ENCODE data around the gene UNC119B.

UNC119B gene

DNA sequence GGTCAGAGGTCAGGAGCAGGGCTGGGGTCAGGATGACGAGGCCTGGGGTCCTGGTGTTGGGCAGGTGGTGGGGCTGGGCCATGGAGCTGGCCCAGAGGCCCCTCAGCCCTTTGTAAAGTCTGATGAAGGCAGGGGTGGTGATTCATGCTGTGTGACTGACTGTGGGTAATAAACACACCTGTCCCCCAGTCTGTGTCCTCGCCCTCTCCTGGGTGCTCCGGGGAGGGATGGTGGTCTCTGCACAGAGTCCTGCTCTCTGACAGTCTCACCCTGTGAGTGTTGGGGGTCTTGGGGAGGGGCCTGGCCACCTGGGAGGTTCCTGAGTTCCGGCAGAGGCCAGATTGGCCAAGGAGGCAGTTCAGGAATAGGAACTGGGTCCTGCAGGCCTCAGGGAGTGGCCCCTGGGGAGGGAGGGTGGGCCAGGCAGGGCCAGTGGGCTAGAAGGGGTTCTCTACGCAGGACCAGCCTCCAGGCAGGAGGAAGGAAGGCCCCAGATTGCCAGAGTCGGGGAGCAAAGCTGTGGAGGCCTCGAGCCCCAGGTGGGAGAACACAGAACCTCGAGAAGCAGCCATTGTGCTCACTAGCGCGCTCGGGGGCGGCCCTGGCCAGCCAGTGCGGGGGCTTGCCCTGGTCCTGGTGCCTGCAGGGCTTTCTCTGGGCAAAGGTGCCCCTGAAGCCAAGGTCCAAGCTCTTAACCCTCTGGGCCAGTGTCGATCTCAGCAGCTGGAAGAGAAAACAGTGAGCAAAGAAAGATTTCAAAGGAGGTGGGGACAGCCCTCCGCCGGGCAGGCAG, 29.8 kb downstream of the UNC119B start:
- no peak for DNase-seq (ENCODE audit: low read depth)

DNA sequence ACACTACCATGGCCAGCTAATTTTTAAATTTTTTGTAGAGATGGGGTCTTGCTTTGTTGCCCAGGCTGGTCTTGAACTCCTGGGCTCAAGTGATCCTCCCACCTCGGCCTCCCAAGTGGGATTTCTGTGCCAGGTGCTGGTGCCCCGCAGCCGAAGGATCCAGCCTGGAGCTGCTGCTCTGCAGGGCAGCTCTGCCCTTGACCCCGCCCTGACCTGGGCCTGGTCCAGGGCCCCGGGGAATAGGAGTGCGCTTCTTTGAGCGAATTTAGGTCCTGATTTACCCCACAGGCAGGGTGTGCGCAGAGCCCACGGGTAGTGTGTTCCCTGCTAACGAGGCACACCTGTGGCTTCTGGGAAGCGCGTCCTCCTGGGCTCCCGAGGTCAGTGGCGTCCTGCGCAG, 30.6 kb downstream of the UNC119B start:
- DNase-seq (ENCODE audit: low read depth) = no peak

DNA sequence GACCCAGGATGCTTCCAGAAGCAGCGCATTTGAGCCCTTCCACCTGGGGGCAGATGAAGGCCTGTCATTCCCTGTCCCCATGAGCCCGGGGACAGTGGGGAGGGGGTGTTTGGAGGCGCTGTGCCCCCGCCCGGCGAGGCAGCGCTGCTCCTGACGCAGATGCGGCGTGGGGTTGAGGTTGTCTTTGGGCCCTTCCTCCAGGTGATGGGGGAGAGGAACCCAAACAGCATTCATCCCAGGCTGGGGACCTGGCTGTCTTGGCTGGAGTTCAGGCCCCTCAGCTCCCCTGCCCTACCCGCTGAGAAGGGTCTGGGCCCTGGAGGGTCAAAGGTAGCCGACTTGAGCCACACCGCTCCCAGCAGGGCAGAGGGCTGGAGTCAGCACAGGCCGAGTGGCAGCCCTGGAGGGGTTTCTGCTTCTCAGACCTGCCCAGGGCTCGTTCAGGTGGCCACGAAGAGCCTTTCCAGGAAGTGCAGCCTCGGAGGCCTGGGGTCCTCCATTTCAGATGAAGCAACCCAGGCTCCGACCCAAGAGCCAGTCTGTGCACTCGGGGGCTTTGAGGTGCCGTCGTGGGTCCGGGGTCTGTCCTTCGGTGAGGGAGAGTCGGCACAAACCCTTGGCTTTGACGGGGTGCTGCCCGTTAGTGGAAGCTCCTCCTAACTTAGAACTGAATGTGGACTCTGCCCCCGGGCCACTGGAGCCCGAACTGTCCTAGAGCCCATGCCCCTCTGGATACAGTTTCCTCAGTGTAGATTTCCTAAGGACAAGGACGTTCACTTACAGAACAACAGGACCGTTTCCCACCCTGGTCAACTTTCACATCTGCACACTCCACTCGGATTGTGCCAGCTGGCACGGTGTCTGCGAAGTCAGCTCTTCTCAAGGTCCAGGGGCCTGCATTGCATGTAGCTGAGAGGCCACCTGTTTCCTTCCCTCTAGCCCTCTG, 31.5 kb downstream of the UNC119B start:
- DNase-seq (ENCODE audit: low read depth) = no peak

DNA sequence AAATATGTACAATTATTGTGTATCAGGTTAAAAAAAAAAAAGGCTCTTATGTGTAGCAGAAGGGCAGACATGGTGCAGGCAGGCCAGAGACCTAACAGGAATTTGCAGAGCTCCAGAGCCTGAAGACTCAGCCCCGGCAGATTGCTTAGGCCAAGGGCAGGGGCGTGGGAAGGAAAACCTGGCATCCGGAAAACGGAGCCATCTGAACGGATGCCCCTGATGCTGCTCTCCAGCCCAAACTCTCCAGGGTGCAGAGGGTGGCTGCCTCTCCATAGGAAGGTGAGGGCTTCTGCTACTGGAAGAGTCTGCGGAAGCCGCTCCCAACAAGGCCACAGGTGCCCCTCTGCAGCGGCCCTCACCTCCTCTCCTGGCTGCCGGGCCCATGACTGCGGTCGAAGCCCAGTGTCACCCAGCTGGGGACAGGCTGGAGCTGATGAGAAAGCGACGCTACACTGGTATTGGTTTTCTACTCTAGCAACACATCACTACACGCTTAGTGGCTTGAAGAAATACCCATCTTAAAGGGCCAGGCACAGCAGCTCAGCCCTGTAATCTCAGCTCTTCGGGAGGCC, 34.8 kb downstream of the UNC119B start:
- DNase-seq (ENCODE audit: low read depth) = no peak

DNA sequence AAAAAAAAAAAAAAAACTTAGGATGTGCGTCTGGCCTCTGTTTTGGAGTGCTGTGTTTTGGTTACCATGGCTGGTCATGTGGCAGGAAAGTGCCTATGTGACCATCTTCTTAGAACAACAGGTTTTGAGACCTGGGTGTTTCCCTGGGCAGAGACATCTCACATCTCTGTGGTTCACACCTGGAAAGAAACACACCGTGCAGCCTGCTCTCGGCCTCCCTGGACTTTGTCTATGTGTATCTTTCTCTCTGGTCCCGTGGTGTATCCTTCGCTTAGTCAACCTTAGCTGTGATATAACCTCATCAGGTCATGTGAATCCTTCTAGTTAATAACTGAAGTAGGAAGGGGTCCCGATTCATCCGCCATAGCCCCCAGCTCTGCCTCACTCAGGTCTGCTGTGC, 38.0 kb downstream of the UNC119B start:
- no peak for DNase-seq (ENCODE audit: low read depth)

DNA sequence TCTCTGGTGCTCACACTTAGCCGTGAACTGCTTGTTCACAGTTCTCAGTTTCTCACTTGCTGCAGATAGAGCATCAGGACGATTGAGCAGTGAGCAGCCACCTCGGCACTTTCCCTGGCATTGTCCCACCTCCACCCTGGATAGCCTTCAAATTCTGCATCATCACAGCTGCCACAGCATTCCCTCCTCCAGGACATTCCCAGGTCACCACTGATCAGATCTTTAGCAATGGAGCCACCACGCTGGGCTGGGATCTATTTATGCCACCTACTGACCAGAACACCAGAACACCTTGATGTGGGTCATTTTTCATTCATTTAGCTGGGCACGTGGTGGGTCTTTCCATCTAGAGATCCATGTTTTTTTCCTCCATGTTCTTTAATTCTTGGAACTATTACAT, 39.0 kb downstream of the UNC119B start:
- no peak for DNase-seq (ENCODE audit: low read depth)

DNA sequence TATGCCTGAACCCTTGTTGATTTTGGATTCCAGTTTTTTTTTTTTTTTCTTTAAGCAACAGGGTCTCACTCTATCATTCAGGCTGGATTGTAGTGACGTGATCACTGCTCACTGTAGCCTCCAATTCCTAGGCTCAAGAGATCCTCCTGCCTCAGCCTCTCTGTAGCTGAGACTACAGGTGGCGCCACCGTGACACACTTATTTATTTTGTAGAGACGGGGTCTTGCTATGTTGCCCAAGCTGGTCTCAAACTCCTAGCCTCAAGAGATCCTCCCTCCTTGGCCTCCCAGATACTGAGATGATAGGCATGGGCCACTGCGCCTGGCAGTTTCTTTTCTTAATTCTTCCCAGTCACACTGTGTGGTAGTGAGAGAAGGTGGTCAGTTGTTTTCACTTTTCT, 40.5 kb downstream of the UNC119B start:
- no peak for DNase-seq (ENCODE audit: low read depth)

DNA sequence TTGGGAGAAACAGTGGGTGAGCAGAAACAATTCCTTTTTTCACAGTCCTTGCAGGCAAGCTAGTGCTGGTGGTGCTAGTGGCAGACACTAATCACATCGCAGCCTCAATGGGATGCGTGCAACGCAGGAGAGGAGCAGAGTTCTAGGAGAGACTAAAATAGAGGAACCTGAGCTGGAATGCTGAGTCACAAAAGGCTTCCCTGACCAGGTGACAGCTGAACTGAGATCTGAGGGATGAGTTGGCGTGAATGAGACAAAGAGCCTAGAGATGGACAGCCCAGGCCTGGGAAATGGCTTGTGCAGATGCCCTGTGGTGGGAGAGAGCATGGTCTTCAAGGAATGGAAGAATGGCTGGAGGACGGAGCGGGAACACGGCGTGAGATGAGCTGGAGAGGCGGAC, 41.1 kb downstream of the UNC119B start:
- DNase-seq (ENCODE audit: low read depth) = no peak

DNA sequence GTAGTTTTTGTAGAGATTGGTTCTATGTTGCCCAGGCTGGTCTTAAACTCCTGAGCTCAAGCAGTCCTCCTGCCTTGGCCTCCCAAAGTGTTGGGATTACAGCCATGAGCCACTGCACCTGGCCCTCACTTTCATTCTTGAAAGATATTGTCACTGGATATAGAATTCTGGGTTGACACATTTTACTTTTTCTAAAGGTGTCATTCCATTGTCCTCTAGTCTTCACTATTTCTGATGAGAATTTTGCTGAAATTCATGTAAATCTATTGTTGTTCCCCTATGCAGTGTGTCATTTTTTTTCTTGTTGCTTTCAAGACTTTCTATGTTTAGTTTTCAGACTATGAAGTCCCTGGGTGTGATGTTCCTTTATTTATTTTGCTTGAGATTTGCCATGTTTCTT, 44.5 kb downstream of the UNC119B start:
- no peak for DNase-seq (ENCODE audit: low read depth)

DNA sequence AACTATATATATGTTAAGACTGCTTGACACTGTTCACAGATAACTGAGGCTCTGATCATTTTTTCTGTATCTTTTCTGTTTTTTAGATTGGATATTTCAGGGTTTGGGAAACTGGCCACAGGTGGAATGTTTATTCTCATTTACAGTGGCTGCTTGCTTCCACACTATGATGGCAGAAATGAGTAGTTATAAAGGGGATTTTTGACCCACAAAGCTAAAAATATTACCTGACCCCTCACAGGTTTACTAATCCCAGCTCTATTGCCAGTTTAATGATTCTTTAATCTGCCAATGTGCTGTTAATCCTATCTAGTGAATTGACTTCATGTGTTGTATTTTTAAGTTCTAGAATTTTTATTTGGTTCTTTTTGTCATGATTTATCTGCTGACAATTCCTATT, 45.0 kb downstream of the UNC119B start:
- DNase-seq (ENCODE audit: low read depth) = no peak

DNA sequence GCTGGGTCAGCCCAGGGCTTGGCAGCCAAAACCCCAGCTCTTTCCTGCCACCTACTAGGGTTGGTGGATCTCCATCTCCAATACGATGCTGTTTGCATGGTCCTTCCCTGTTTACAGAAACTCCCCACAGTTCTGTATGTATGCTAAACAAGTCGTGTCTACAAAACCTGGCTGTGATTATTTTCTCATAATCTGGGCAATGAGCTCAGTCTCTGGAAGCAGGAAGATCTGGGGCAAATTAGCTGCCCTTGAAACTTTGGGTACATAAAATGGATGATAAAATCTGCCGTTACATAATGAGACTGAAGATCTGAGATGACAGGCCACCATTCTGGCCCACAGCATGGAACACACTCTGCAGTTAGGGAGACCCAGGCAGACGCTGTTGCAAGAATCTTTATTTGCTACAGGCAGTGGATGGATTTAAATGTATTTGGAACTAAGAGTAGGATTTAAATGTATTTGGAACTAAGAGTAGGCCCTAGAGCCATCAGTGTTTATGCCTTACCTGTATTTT, 47.0 kb downstream of the UNC119B start:
- no peak for DNase-seq (ENCODE audit: low read depth)

DNA sequence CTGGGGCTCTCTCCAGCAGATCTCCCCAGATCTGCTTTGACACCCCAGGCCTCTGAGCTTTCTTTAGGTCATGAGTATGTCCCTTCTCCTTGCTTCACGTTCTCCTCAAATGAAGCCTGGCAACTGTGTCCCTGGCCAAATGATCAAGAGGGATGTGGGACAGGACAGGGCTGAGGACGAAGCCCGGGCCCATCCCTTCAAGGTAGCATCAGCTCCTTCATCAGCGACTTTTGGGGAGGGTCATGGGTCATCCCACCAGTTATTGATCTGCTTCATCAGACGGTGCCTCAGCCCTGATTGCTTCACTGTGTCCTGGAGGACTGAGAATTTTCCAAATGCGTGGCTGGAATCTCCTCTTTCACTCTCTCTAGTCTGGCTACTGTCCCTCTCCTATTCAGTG, 47.7 kb downstream of the UNC119B start:
- DNase-seq (ENCODE audit: low read depth) = no peak

DNA sequence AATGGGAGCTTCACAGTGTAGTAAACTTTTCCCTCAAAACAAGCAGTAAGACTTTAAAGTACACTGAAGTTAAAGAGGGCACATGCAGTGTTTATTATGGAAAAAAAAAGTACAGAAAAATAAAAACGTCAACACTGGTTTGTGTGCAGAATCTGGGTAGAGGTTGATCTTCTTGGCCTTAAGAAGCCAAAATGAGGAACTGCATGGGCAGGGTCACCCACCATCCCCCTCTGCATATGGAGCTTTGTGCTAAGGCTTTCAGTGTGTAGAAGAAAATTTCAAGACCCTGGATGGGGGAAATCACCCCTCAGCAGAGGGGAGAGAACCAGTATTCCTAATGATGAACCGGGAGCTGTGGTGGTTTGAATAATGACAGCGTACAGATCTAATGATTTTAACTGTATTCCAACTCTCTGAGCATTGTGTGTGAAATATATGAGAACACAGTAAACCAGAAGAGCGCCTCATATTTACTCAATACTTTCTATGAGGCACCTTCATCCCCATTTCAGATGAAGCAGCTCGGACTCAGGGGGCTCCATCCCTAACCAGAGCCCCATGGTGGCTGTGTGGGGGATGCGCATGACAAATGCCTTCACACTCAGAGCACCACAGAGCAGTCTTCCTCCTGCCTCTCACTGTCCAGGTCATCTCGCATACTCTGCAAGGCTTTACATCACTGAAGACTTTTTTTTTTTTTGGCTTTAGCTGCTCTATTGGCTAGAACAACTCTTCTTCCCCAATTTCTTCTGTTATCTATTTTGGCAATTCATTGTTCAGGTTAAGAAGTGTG, 48.7 kb downstream of the UNC119B start:
- DNase-seq (ENCODE audit: low read depth) = no peak

DNA sequence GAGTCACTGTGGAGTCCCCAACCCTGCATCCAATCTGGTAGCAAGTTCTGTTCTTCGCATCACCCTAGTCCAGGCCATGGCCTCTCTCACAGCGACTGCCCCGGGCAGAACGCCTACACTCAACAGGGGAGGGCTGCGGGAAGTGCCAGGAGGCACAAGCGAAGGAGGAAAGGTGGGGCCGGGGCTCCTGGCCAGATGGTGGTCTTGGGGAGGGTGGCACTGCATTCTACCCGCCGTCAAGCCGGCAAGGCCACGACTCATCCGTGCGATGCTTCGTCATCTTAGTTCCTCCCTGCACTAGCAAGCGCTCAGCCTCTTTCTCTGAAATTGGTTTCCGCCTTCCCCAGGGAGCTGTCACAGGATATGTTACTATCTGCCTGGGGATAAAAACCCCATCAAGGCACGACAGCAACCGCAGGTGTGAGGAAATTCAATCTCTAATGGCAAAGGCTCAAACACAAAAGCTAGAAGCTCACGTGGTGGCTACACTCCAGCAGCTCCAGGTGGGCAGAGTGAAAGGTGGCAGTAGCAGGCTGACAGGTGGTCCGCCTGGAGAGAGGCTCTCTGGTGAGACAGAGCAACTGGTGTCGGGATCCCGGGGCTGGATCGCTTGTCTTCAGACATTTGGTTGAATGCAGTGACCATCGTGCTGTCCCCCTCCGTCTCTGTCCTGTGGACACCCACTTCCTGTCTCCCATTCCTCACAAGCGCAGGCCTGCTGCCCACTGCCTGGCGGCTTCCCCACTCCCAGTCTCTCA, 49.5 kb downstream of the UNC119B start:
- DNase-seq (ENCODE audit: low read depth) = no peak

DNA sequence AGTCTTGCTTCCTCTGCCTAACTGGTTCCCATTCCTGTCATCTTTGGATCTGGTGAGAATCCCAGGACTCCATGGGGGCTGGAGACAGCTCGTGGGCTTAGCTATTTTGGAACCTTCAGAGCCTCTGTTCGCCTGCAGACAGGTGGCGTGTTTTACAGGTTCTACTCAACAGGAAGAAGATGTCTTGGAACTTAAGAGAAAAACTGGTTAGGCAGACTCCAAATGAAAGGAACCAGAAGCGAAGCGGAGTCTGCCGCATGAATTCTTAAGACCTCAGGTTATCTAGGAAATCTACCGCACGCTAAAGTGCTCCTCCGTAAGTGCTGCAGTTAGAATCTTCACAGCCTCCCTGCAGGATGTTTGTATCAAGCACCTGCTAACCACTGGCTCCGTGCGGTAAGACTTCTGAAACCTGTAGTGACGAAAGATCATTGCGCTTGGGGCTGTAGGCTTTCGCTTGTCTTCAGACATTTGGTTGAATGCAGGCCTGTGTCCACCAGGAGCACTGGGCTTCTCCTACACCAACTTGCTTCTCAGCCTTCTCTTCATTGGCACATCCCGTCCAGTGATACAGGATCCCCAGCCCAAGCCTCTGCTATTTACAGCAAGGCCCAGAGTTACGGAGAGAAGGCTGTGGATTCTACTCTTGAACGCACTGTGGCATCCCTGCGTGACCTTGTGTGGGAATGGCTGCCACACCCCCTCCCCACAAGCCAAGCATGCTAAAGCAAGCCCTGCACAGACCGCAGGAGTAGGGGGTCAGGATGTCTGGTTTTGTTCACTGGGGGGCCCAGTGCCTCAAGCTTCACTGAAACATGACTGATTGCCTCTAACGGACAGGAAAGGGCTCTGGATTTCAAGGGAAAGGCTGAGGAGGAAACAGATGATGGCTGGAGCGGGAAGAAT, 50.3 kb downstream of the UNC119B start:
- no peak for DNase-seq (ENCODE audit: low read depth)

DNA sequence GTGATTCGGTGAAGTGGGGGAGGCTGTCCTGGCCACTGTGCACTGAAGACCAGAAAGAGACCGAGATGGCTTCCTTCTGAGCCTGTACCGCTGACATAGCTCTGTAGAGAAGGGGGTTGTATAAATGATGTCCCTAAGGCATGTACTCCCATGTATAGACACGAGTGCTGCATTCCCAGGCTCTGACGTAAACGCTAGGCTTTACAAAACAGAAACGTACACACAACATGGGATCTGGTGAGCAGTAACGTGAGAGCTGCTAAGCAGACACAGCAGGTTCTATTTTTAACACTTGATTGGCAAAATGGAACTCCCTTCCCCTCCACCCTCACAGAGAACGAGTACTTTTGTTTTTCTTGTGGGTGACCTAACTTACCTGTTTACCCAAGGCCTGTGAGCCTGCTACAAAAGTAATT, 51.3 kb downstream of the UNC119B start:
- DNase-seq (ENCODE audit: low read depth) = no peak

DNA sequence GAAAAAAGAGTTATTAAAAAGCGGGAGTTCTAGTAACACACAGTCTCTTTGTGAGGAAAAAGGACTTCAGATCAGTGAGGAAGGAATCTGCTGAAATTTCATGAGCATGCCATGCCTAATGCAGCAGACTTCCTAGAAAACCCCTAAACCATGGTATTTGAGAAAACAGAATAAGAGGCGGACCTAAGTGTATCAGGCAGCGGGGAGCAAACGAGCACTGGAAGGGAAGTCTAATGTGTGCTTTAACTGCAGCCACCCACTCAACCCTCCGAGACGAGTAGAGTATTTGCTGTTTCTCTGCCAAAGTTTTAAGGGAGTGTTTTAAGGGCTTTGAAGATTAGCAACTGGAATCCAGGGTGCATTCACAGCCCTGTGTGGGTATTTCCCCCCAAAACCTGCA, 51.8 kb downstream of the UNC119B start:
- no peak for DNase-seq (ENCODE audit: low read depth)

DNA sequence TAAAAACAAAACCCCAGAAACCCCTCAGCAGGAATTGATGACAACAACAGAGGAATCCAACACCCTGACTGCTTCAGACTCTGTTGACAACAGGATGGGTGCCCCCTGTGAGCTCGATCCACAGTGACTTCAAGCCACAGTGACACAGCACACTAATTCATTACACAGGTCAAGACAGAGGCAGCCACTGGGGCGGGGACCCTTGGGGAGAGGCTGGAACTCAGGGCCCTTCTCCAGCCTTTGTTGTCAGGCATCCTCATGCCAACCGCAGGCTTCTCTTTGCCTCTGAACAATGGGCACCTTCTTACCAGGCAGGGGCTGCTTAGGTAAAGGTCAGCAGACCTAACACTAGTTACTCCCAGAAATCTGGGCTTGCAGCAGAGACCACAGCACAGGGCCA, 53.0 kb downstream of the UNC119B start:
- no peak for DNase-seq (ENCODE audit: low read depth)

DNA sequence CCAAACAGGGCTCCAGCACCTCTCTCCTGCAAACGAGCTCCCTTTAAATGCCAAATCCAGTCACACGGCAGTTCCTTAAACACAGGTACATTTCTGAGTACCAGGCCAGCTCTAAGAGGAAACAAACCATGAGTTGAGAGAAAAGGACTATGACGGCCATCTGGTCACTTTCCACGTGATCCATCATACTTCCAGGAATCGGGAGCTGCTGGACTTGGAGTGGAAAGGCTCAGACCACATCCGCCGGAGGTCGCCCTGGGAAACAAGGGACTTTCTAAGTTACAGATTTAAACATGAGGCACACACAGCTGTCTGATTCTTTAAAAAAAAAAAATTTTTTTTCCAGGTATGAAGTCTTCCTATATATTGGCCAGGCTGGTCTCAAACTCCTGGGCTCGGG, 54.6 kb downstream of the UNC119B start:
- no peak for DNase-seq (ENCODE audit: low read depth)

DNA sequence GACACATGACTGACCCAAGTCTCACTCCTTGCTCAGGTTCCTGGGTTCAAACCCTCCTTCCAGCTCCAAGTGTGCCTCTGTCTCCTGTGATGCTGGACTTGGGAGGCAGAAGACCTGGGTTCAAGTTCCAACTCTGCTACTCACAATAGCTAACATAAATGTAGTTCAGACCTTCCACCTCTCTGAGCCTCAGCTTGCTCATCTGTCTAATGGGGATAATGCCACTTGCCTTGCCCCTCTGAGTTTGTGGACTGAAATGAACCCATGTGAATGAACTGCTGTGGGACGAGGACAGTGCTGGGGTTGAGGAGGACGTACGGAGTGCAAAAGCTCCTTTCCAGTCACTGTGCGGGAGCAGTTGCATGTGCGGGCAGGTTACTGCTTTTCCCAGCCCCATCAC, 56.3 kb downstream of the UNC119B start:
- DNase-seq (ENCODE audit: low read depth) = no peak
